H1 (cell line): ENCODE results near the gene ELANE. TPM values are rescaled to one million over a fixed set of nuclear protein-coding genes. Genes with fewer than 3 reads are reported as not detected.
A peak's percentile ranks its signal among the peaks of the same experiment; 100 is the strongest.

ENCODE experiments used
- CTCF ChIA-PET: fragments of 300-600 bp; sonication (Branson Sonifier 250); formaldehyde crosslinking; loops from one replicate; lab custom pipeline; 2021; ENCODE audit not compliant: partially characterized antibody; lab: Charles Lee
- POLR2A ChIA-PET: fragments of 300-600 bp; sonication (Branson Sonifier 250); formaldehyde crosslinking; loops from one replicate; lab custom pipeline; 2021; ENCODE audit warnings: inconsistent platforms; ENCODE audit not compliant: partially characterized antibody; lab: Charles Lee
- DNase-seq, 2 experiments: peaks; one replicate each; pipeline versions ENCODE4 v3.0.0 to v3.0.0-alpha.2; 2010 to 2022; ENCODE audit warnings: low spot score in 2 of 2, low read depth in 1 of 2, mixed read lengths in 1 of 2
- FAIRE-seq: peaks from 2 replicates; lab custom pipeline; 2011; peaks lifted over from hg19 to GRCh38; lab: Jason Lieb, UNC
- H2AFZ ChIP-seq: 2 replicates; pipeline ENCODE4 v1.8.1; 2012; ENCODE audit warnings: low read length, inconsistent platforms
- H2AK5ac ChIP-seq: 2 replicates; pipeline ENCODE4 v1.6.1; 2013; ENCODE audit warnings: low read depth, low read length
- H2BK120ac ChIP-seq: replicated peaks from 2 replicates; pipeline ENCODE3; 2013; ENCODE audit warnings: low read depth, low read length, inconsistent platforms
- H2BK12ac ChIP-seq: 2 replicates; pipeline ENCODE4 v1.6.1; 2013; ENCODE audit warnings: low read depth, low read length
- H2BK15ac ChIP-seq: 2 replicates; pipeline ENCODE4 v1.6.1; 2013; ENCODE audit warnings: low read length
- H2BK20ac ChIP-seq: 2 replicates; pipeline ENCODE4 v1.6.1; 2013; ENCODE audit warnings: low read length
- H2BK5ac ChIP-seq: 2 replicates; pipeline ENCODE4 v1.6.1; 2013; ENCODE audit warnings: low read depth, low read length
- H3K14ac ChIP-seq: 2 replicates; pipeline ENCODE4 v1.6.1; 2013; ENCODE audit warnings: inconsistent platforms; ENCODE audit not compliant: insufficient read length
- H3K18ac ChIP-seq: 2 replicates; pipeline ENCODE4 v1.6.1; 2013; ENCODE audit warnings: low read length; ENCODE audit errors: extremely low read depth
- H3K23ac ChIP-seq: 2 replicates; pipeline ENCODE4 v1.6.1; 2013; ENCODE audit warnings: inconsistent platforms; ENCODE audit not compliant: insufficient read length
- H3K23me2 ChIP-seq: 2 replicates; pipeline ENCODE4 v1.6.1; 2013; ENCODE audit warnings: low read depth, low read length
- H3K27ac ChIP-seq: 2 replicates; pipeline ENCODE4 v1.6.1; 2011; ENCODE audit warnings: low read depth, low read length, inconsistent platforms
- H3K27me3 ChIP-seq, 4 experiments: replicated peaks in 1 of 4; 1 replicate in 1 of 4; 2 replicates in 3 of 4; pipeline versions ENCODE4 v1.6.1 to v1.8.1; 2011 to 2013; ENCODE audit warnings: low read length in 3 of 4, mild to moderate bottlenecking in 3 of 4, inconsistent platforms in 2 of 4, mixed read lengths in 2 of 4, moderate library complexity in 1 of 4; ENCODE audit not compliant: control insufficient read depth in 3 of 4, insufficient read depth in 3 of 4; ENCODE audit errors: extremely low read depth in 1 of 4
- H3K36me3 ChIP-seq, 4 experiments: 2 replicates each; pipeline versions ENCODE4 v1.6.1 to v1.8.1; 2011 to 2013; ENCODE audit warnings: mild to moderate bottlenecking in 4 of 4, low read length in 3 of 4, moderate library complexity in 2 of 4, control low read depth in 1 of 4, inconsistent platforms in 1 of 4; ENCODE audit not compliant: insufficient read depth in 4 of 4, control insufficient read depth in 2 of 4
- H3K4ac ChIP-seq: replicated peaks from 2 replicates; pipeline ENCODE3; 2013; ENCODE audit warnings: low read length, low read depth, mixed read lengths, inconsistent platforms; ENCODE audit not compliant: insufficient read length
- H3K4me1 ChIP-seq, 4 experiments: replicated peaks in 1 of 4; 1 replicate in 1 of 4; 2 replicates in 3 of 4; pipeline versions ENCODE4 v1.6.1 to v1.8.1; 2011 to 2013; ENCODE audit warnings: low read length in 3 of 4, inconsistent platforms in 2 of 4, mixed read lengths in 1 of 4; ENCODE audit not compliant: insufficient read depth in 4 of 4, control insufficient read depth in 3 of 4
- H3K4me2 ChIP-seq, 2 experiments: 2 replicates each; pipeline versions ENCODE4 v1.6.1 to v1.8.1; 2011 to 2013; ENCODE audit warnings: low read depth in 2 of 2, low read length in 2 of 2, control low read depth in 1 of 2, inconsistent platforms in 1 of 2, mild to moderate bottlenecking in 1 of 2; ENCODE audit not compliant: insufficient read depth in 1 of 2
- H3K4me3 ChIP-seq, 4 experiments: fragments of 200-600, 300-600 bp in 1 of 4; sonication (generic), shearing (Covaris generic), sonication (Bioruptor Twin) in 1 of 4; 2 replicates each; pipeline versions ENCODE4 v1.5.1 to v1.8.1; 2011 to 2016; ENCODE audit warnings: low read length in 4 of 4, low read depth in 3 of 4, control low read depth in 2 of 4, inconsistent platforms in 2 of 4, mild to moderate bottlenecking in 2 of 4, mixed read lengths in 1 of 4, moderate library complexity in 1 of 4; ENCODE audit not compliant: insufficient read depth in 2 of 4; ENCODE audit errors: extremely low read depth in 1 of 4
- H3K56ac ChIP-seq: replicated peaks from 2 replicates; pipeline ENCODE3; 2013; ENCODE audit warnings: low read depth, mild to moderate bottlenecking, mixed read lengths, low read length, inconsistent platforms; ENCODE audit not compliant: insufficient read length
- H3K79me1 ChIP-seq: 2 replicates; pipeline ENCODE4 v1.6.1; 2013; ENCODE audit warnings: low read depth, low read length, control low read depth
- H3K79me2 ChIP-seq, 2 experiments: 2 replicates each; pipeline versions ENCODE4 v1.6.1 to v1.8.1; 2012 to 2013; ENCODE audit warnings: low read length in 2 of 2, mild to moderate bottlenecking in 2 of 2, inconsistent platforms in 1 of 2; ENCODE audit not compliant: insufficient read depth in 2 of 2, control insufficient read depth in 1 of 2
- H3K9ac ChIP-seq, 4 experiments: replicated peaks in 1 of 4; 1 replicate in 1 of 4; 2 replicates in 3 of 4; pipeline versions ENCODE4 v1.6.1 to v1.8.1; 2011 to 2013; ENCODE audit warnings: low read depth in 3 of 4, low read length in 3 of 4, control low read depth in 2 of 4, mild to moderate bottlenecking in 2 of 4, moderate library complexity in 2 of 4, inconsistent platforms in 1 of 4; ENCODE audit errors: extremely low read depth in 1 of 4
- H3K9me3 ChIP-seq, 2 experiments: 2 replicates each; pipeline versions ENCODE4 v1.6.1 to v1.8.1; 2012 to 2013; ENCODE audit warnings: mild to moderate bottlenecking in 2 of 2, moderate library complexity in 2 of 2, control low read depth in 1 of 2, inconsistent platforms in 1 of 2, low read depth in 1 of 2, low read length in 1 of 2, mixed read lengths in 1 of 2; ENCODE audit not compliant: insufficient read depth in 2 of 2
- H4K20me1 ChIP-seq, 2 experiments: replicated peaks in 1 of 2; 2 replicates each; pipeline versions ENCODE3 to v1.8.1; 2011 to 2013; ENCODE audit warnings: inconsistent platforms in 2 of 2, low read length in 2 of 2, mild to moderate bottlenecking in 1 of 2; ENCODE audit not compliant: insufficient read depth in 2 of 2, control insufficient read depth in 1 of 2
- H4K5ac ChIP-seq: 2 replicates; pipeline ENCODE4 v1.6.1; 2013; ENCODE audit warnings: low read length, low read depth, mixed read lengths, inconsistent platforms; ENCODE audit not compliant: insufficient read length
- H4K8ac ChIP-seq: 2 replicates; pipeline ENCODE4 v1.8.0; 2013; ENCODE audit warnings: mild to moderate bottlenecking, moderate library complexity, low read length, inconsistent platforms; ENCODE audit not compliant: insufficient read depth; ENCODE audit errors: extremely low read depth
- H4K91ac ChIP-seq: replicated peaks from 2 replicates; pipeline ENCODE3; 2013; ENCODE audit warnings: low read length, mixed read lengths, inconsistent platforms; ENCODE audit not compliant: insufficient read length
- EP300 ChIP-seq, 2 experiments: IDR thresholded peaks; 1 replicate in 1 of 2; 2 replicates in 1 of 2; pipeline ENCODE4 v1.6.1; 2011 to 2012; ENCODE audit warnings: low read depth in 2 of 2, low read length in 2 of 2, mild to moderate bottlenecking in 2 of 2, borderline replicate concordance in 1 of 2, inconsistent platforms in 1 of 2, moderate library complexity in 1 of 2
- KDM1A ChIP-seq: fragments of 200-600, 300-600 bp; sonication (generic); IDR thresholded peaks from 2 replicates; pipeline ENCODE4 v1.7.1; 2016; ENCODE audit warnings: mild to moderate bottlenecking, low read length, borderline replicate concordance
- WGBS, 2 experiments: shearing (Covaris generic) in 1 of 2; methylation state at CpG; one replicate each; pipeline versions ENCODE4 v1.1.6 to v1.1.7; 2013 to 2015; ENCODE audit warnings: low lambda C conversion rate in 2 of 2, mixed read lengths in 2 of 2, inconsistent platforms in 1 of 2, low coverage in 1 of 2, missing lambda C conversion rate in 1 of 2; ENCODE audit not compliant: insufficient replicate concordance in 2 of 2, insufficient coverage in 1 of 2, insufficient read length in 1 of 2; ENCODE audit errors: extremely low coverage in 1 of 2, missing lambda C conversion rate in 1 of 2; 5-methylcytosine and 5-hydroxymethylcytosine counted together
- polyA plus RNA-seq, 7 experiments: library from polyadenylated mRNA; depleted of rRNA in 3 of 7; stranded (reverse) in 5 of 7; unstranded in 2 of 7; fragments of >200 nt in 5 of 7; fragments of 200-250 nt in 2 of 7; gene quantifications; 1 replicate in 5 of 7; 2 replicates in 1 of 7; 4 replicates in 1 of 7; pipeline versions ENCODE4 v1.2.1 to v1.2.3, GENCODE V29; 2011 to 2013; ENCODE audit warnings: missing spikeins in 2 of 7, mixed read lengths in 2 of 7
- total RNA-seq: library from RNA; stranded (reverse); fragmentation: NEBNext Ultra II Directional; extraction: Animal tissue kit (Norgen Biotek cat#: 25700); gene quantifications from 2 replicates; pipeline ENCODE4 v1.2.1, GENCODE V29; 2021

Gene ELANE
- total and polyA plus RNA-seq, 2 of the 8 experiments (the other 6 are each of a cell fraction or from before 2014, with no cell fraction given) = not detected

- Histone ChIP-seq H2BK12ac (no peak within 1 kb of the TSS), H3K23ac (no peak within 1 kb of the TSS), H2BK5ac (no peak within 1 kb of the TSS), H3K79me1 (no peaks in the 10 kb centered on the region), H2AFZ (no peak within 1 kb of the TSS), H2BK15ac (no peak within 1 kb of the TSS), H3K27ac (no peak within 1 kb of the TSS), H2AK5ac (no peak within 1 kb of the TSS), H3K9me3 (no peaks in the 10 kb centered on the region), H3K4me3 (peak within 1 kb of the TSS in 3 of 4 experiments; percentile 8 to 58 (median 42); a peak in 6 of 8 replicates), H3K18ac (no peak within 1 kb of the TSS), H3K23me2 (peaks cover 10% of the 10 kb centered on the region; the same call in 1 of the 2 replicates), H4K8ac (no peak within 1 kb of the TSS), H3K4ac (no peak within 1 kb of the TSS), H3K9ac (no peak within 1 kb of the TSS), H3K36me3 (no peaks in the 10 kb centered on the region), H4K20me1 (peaks cover 0 to 6% of the 10 kb centered on the region in 2 experiments), H2BK120ac (no peak within 1 kb of the TSS), H3K79me2 (no peaks in the 10 kb centered on the region), H2BK20ac (no peak within 1 kb of the TSS), H4K5ac (no peak within 1 kb of the TSS), H3K4me1 (peaks cover 0 to 5% (median 3%) of the 10 kb centered on the region in 4 experiments; a peak in 6 of 7 replicates), H4K91ac (no peak within 1 kb of the TSS), H3K4me2 (peak within 1 kb of the TSS; percentile 55 to 61), H3K14ac (no peak within 1 kb of the TSS), H3K27me3 (peaks cover 9 to 25% (median 13%) of the 10 kb centered on the region in 4 experiments), H3K56ac (no peak within 1 kb of the TSS)
- ChIA-PET CTCF (interaction anchor here (0.6 to 3.3 kb wide), 8 partner anchors 8 to 347 kb away, joined by 3 to 10 read pairs (median 4); no protein-coding TSS in a partner anchor), POLR2A (interaction anchor here (0.8 to 1.8 kb wide), 7 partner anchors 41 to 227 kb away, joined by 3 to 7 read pairs (median 3); partner anchors contain the start of gene WDR18)
- DNase-seq (no peak), FAIRE-seq (no peak)
- peak; percentile 47; the same call in 1 of the 2 replicates for TF ChIP-seq KDM1A
- TF ChIP-seq EP300 (IDR thresholded peaks at IDR 0.05; ENCODE audit: borderline replicate concordance in 1 of 2, low read depth in 2 of 2, low read length in 2 of 2) = no peak
- 67% methylated on average over 14 of the region's 24 CpGs; no CpG with 5 or more reads in 1 of the 2 experiments for WGBS, 2 experiments
These were observed 7.1 kb downstream of the ELANE start, which contains the start of gene CFD for GRCh38 chr19:858868-859843. Gene CFD (plus strand): TSS chr19:859664. CDS start chr19:859690, 26 bp downstream.
